ENCODE data around the gene ELMO1. TPM values are rescaled to one million over a fixed set of nuclear protein-coding genes. Genes with fewer than 3 reads are reported as not detected.

Gene ELMO1, protein sequence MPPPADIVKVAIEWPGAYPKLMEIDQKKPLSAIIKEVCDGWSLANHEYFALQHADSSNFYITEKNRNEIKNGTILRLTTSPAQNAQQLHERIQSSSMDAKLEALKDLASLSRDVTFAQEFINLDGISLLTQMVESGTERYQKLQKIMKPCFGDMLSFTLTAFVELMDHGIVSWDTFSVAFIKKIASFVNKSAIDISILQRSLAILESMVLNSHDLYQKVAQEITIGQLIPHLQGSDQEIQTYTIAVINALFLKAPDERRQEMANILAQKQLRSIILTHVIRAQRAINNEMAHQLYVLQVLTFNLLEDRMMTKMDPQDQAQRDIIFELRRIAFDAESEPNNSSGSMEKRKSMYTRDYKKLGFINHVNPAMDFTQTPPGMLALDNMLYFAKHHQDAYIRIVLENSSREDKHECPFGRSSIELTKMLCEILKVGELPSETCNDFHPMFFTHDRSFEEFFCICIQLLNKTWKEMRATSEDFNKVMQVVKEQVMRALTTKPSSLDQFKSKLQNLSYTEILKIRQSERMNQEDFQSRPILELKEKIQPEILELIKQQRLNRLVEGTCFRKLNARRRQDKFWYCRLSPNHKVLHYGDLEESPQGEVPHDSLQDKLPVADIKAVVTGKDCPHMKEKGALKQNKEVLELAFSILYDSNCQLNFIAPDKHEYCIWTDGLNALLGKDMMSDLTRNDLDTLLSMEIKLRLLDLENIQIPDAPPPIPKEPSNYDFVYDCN
- total RNA-seq = 0.50 and 0.55 TPM in 2 replicates

DNA sequence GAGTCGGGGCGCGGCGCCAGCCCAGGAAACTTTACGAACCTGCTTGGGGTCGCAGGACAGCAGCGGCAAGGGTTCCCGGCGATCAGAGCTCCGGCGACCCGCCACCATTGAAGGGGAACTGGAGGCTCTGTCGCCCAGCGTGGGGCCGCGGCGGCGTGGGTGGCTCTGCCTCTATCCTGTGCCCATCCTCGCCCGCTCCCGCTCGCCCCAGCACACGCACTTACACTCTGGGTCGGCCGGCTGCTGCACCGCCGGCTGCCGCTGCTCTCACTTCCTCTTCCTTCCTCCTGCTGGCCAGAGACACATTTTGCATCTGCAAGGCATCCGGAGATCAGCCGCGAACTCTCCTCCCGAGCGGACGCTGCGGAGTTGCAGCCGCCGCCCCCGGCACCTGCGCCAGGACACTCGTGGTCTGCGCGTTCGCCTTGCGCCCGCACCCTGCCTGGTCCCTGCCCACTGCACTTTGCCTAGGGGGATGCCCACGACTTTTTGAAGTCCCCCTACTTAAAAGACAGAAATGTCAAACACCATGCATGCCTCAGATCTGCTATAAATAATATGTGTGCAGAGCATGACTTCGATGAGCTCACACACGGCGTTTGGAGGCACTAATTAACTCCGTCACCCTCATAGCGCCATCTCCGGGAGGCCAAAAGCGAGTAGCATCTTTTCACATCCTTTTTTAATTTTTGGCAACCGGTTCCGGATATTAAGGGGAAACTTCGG lies at the start of gene ELMO1:
TSS of gene ELMO1 (minus strand) at position 229 of the 726 bp plus-strand sequence. CDS start 106,174 bp downstream, outside the sequence.

Other genes starting within 250 kb of the ELMO1 start
- gene GPR141, start 234.9 kb upstream of the ELMO1 start, total RNA-seq = not detected in 2 replicates

All from uterine smooth muscle cell (primary cell).